NCI-H69 (cell line): Measurements from ENCODE around the gene SLC9A6.
"Not testable (repeated sequence)": the region's sequence is repeated elsewhere in the genome, so short reads cannot be mapped to it uniquely, and the experiment has no call there.

Experiments
- DNase-seq: peaks from one replicate; lab custom pipeline; 2025; lab: John Stamatoyannopoulos, UW

The SLC9A6 gene

DNA sequence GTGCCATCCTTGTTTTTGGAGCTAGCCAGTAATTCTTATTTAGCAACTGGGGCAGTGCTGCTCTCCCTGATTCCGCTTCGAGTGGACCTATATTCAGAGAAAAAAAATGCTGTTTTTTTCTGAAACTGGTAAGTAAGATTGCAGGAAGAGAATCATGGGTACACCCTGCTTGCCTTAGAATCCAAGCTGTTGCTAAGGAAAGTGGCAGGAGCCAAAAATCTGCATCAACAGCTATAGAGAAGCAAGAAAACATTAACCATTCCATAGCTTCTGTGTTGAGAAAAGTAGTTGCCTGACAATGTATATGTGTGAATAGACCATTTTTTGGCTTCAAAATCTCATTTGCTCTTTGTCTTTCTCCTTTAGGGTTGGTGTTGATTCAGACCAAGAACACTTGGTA lies 44.5 kb downstream of the SLC9A6 start:
- no peak for DNase-seq

DNA sequence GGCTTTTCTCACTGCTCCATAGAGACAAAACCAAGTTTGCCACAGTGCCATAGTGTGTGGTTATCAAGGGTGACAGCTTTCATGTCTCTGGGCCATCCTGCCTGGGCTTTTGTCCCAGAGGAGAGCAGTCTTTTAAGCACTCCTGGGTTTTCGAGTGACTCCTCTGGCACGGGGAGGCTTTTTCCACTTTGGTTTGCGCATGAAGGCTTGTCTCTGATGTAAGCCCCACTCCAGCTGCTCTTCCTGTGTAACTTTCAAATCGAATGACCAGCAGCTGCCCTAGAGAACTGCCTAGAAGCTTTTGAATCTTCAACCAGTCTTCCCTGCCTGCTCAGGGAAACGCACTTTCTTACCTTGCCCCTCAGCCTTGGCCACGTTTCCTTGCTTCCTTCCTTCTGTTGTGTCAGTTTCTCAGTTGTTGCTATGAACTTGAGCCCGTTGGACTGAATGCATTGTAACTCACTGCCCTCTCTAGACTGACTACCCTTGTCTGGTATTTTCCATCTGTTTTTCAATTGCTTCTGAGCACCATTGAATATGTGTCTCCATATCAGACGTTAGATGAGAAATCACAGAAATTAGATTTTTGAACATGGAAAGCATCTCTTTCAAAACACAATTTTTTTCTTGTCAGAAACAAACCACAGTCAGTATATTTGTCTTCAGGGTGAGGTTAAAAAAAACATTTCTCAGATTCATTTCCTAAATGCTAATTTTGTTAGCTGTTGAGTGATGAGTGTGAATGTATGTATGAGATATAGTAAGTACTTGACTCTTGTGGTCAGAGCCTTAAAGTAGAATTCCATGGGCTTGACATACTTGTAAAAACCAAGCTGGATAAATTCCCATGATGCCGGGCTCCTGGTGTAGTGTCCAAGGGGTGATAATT lies 45.3 kb downstream of the SLC9A6 start:
- DNase-seq = no peak

DNA sequence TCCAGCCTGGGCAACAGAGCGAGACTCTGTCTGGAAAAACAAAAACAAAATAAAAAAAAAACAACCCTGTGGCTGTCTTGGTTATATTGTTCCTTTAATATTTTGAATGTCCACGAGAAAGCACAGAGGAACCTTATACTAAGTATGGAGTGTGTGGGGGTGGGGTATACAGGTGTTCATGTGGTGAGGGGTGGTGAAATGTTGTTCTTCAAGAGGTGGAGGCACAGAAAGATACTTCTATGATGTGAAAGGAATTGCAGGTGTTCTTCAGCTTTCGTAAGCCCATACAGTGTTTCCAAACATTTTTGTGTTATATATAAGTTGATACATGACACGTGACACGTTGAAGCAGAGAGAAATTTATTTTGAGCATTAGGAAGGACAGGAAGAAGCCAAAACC lies 46.4 kb downstream of the SLC9A6 start:
- DNase-seq = no peak

DNA sequence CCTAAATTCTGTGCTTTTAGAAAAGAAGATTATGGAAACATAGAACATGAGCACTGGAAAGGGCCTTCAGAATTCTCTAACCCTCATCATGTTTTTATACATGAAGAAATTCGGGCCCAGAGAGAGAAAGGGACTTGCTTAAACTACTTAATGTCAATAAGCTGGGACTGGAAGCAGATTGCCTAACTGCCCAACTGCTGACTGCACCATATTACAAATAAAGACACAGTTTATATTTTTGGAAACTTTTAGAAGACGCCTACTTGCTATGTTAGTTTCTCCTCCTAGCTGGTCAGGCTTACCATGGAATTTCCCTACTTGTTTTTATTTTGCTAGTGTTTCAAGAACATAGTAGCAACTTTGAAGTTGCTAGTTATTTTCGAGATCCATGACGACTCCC lies 47.1 kb downstream of the SLC9A6 start:
- DNase-seq = no peak

DNA sequence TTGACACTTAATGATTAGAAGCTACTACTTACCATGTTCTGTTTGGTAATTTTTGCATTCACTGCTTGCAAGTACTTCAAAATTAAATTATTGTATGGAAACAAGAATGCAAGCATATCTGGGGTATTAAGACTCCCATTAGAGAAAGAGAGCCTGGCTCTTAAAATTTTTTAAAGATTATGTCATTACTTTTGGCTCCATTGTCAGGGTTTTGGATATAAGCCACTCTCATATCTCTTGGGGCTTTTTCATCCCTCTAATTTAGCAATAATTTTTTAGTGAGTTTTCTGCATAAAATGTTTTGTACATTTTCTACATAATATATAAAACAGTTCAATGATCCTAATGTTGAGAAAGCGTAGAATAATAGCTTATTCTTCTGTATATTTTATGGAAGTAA lies 49.4 kb downstream of the SLC9A6 start:
- DNase-seq = no peak

DNA sequence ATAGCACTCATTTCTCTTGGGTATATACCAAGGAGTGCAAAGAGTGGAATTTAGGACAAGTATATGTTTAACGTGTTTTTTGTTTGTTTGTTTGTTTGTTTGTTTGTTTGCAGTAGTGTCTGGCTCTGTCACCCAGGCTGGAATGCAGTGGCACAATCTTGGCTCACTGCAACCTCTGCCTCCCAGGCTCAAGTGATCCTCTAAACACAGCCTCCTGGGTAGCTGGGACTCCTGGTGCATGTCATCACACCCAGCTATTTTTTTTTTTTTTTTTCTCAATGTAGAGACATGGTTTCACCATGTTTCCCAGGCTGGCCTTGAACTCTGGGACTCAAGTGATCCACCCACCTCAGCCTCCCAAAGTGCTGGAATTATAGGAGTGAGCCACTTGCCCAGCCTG lies 50.4 kb downstream of the SLC9A6 start:
- DNase-seq = no peak

DNA sequence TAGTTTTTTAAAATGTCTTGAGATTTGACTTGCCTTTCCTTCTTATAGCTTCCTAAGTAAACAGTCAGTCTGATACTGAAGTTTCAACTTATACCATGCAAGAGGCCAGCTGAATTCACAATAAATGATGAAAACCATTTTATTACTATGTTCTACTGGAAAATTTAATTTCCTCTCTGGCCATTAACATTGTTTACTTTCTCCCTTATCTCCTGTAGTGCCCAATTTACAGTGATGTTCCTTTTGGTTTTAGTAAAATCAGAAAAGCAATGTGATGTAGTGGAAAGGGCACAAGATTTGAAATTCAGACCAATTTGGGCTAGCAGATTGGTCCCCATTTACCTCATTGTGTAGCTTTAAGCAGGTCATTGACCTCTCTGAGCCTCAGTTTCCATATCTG lies 54.2 kb downstream of the SLC9A6 start:
- DNase-seq = no peak

DNA sequence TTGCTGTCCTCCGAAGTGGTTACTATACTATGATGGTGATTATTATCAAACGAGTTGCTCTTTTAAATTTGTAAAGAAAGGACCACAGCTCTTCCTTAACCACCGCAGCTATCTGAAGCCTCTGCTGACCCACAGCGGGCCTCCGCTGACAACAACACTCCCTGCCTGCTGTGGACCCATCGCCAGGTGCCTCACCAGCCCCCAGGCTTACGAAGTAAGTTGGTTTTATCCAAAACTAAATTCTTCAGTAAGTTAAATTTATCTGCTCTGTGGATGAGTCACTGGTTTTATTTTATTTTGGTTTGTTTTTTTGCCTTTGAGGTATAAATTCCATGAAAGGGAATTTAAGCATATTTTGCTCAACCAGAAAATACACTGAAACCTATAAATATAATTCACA lies 54.7 kb downstream of the SLC9A6 start:
- no peak for DNase-seq

DNA sequence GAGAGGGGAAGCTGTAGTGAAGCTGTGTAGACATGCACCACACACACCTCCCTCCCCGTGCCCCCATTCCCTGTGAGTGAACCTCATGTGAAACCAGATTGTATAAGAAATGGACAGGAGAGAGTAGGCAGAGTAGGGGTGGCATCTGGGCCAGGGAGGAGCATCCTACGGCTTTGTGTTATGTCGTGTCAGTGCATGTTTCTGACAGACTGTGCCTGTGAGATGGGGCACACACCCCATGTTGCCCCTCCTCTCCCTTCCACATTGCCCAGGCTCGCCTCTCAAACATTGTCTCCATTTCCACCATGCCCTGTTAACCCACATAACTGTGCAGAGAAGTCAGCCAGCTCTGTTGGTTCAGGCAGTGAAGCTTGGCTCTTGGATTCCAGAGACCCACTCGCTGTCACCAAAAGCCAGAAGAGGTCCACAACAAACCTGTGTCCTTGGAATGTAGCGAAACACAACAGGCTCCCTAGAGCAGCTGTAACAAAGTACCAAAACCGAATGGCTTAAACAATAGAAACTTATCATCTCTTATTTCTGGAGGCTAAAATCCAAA lies 56.1 kb downstream of the SLC9A6 start:
- no peak for DNase-seq

DNA sequence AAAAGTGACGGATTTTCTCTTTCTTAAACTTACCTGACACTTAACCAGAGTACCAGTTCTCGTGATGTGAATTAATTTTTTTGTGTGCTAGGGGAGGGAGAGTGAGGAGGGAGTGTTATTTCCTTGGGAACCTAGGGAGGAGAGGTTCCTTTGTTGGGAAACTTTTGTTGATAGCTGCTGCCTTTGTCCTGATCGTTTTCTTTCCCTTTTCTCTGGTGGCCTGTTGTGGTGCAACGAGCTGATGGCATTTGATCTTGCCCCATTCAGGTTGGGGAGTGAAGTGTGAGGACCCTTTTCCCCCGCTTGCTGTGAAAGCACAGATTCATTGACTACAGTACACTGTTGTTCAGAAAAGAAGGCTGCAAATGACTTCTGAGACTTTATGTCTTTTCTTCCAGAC lies 59.8 kb downstream of the SLC9A6 start:
- DNase-seq = no peak

DNA sequence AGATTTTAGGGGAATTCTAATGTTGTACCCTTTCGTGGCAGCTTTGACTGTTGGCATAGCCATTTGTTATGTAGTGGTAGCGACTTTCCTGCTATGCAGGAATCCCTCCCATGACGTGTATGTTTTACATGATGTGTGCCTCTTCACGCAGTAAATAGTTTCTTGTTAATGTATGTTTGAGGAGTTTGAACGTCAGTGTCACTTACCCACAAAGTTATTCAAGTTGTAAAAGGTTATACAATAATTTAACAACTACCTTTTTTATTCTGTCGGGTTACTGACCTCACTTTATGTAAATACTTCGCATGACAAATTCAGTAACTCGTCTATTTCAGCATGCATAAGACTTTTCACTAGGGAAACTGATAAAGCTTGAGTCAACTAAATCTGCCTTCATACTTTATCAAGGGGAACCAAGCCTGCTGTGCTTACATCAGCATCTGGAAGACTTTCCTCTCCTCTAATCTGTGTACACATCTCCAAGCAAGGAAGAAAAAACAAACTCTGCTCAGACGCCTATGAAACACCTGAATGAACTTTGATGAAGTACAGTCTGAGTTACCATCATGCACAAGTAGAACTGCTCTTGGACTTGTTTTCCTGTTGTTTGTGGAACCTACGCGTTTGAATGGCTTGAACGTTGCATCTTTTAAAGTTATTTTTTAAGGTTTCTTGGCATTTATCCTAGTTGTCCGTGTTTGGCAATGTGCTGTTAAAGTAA lies 61.2 kb downstream of the SLC9A6 start:
- no peak for DNase-seq

DNA sequence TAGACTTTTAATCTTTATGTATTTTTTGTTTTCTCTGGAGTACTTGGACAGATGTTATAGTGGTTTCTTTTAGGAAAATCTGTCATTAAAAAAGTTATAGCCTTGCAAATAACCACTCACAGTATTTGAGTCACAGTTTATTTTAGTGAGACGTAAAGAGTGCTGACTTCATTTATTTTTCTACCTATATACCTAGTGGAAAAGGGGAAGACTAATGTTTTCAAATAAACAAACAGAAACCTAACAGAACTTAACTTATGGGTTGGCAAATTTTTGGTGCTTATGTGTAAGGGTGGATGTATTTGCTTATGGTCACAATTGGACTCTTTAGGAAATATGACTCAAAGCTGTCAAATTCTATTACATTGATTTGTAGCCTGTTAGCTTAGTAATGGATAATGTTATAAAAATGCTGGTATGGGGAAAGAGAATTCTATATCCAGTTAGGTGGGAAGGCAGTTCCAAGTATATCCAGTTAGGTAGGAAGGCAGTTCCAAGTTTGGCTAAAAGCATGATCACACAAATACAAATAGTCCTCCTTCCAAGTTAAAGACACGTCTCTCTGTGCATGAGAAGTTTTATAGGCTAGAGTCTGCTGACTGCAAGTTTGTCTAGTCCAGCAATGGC lies 61.9 kb downstream of the SLC9A6 start:
- DNase-seq = no peak

DNA sequence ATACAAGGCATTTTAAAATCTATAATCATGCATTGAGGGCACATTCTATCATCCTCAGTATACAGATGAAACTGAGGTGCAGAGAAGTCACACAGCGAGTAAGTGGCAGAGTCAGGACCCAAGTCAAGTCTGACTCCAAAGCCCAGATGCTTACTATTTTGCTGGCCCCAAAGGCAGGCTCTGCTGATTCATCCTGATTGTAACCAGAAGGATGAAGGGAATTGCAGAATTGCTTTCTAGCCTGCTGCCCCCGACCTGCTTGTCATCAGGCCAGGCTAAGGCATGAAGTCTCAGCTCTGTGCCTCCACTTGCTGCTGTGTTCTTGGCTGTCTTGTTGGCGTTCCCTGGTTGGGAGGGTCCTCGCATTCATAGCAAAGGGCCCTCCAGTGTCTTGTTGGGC lies 62.7 kb downstream of the SLC9A6 start:
- DNase-seq = no peak

DNA sequence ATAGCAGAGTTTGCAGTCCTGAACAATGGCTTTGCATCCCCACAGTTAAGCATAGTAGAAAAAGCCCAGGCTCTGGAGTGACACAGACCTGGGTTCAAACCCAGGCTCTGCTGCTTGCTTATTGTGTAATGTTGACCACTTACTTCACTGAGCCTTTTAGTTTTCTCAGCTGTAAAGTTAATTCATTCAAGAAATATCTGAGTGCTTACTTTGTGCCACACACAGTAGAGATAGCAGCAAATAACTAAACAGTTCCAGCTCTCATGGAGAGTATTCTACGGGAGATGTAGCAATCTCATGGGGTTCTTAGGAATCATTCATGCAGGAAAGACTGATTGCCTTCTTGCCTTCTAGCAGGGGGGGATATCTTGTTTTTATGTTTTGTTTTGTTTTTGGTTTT lies 63.2 kb downstream of the SLC9A6 start:
- DNase-seq = no peak

DNA sequence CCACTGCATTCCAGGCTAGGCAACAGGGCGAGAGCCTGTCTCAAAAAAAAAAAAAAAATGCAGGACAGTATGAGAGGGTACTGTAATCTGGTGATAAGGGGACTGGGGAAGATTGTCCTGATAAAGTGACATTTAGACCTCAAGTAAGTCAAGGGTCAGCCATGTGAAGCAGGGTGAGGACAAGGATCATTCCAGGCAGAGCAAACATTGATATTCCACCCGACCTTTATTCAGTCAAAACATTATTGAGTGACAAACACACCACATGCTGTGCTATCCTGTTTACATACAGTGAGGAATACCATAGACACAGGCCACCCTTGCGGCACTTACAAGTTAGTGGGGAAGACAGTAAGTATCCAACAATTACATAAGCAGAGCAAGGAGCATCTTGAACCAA lies 64.4 kb downstream of the SLC9A6 start:
- DNase-seq = no peak

DNA sequence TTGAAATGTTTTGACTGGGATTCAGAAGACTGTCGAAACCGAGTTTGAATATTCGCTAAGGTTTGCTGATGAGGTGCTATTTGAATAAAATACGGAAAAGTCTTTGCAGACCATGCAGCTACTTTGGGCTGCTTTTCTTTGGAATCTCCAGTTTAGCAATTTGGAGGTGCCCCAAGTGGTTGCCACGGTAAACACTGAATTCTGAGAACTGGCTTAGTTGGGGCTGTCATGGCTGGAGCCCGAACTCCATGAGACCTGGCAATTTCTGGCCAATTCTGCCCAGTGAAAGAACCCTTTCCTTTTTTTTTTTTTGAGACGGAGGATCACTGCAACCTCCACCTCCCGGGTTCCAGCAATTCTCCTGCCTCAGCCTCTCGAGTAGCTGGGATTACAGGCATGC lies 65.6 kb downstream of the SLC9A6 start:
- not testable (repeated sequence) for DNase-seq

DNA sequence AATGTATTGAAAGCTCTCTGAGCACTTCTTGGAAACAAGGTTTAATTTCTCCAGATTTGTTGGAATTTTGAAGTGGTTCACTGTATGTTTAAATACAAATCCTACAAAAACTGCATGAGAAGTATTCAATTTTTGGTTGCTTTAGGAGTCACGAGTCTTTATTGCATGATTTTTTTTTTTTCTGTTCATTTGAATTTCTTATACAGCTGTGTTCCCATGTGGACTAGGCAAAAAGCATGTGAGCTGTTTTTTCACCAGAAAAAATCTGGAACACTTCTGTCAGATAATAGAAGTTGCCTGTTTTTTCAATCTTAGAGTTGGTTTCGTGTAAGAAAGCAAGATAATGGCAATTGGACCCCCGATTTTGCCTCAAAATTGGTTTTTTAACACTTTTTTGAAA lies 66.4 kb downstream of the SLC9A6 start:
- no peak for DNase-seq

DNA sequence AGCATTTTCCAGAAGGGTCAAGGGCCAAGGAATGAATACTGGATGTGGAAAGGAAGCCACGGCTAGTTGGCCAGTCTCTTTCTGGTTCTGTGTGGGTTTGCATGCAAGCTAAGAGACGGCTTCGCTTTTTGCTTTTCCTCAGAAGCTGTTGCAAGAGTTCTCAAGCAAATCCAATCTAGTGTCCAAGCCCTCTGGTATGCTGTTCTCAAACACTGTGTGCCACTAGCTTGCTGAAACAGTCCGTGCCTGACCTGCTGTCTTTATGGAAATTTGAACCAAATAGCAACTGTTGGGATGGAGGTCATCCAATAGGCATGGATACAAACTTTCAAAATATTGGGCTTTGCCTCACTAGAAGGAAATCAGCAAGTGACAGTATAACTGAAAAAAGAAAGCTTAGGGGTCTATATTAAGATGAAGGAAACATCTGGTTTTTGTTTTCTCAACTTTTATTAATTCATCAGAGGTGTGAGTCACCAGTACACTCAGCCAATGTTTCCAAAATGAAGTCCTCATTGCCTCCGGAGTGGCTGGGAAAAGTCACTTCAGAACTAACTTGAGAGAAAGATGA lies 70.5 kb downstream of the SLC9A6 start:
- DNase-seq = no peak

DNA sequence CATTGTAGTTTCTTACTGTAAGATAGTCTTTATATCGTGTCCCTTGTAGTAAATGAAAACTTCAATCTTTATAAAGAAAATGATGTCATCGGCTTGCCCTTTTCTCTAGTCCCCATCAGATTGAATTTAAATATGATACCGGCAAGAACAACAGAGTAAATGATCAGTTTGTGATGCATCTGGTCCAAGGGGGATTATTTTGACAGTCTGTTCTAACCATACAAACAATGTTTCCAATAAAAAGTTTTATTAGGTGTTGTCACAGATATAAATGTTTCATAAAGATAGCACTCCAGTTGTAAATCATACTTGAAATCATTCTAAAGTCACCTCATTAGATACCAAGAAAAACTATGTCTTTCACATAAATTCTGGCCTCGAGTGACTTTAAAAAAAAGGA lies 72.3 kb downstream of the SLC9A6 start:
- DNase-seq = no peak

DNA sequence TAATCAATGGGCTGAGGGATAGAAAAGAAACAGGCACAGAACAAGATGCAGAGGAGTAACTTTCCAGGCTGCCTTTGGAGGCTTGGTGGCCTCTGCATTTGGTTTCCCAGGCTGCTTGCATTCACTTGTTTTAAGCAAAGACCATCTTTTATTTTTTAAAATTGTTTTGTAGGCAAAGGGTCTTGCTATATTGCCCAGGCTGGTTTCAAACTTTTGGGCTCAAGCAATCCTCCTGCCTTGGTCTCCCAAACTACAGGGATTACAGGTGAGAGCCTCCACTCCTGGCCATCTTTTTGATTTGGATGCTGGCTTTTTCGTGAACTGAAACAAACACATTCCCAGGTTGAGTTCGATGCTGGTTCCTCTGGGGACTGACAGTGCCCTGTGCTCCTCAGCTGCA lies 74.1 kb downstream of the SLC9A6 start:
- DNase-seq = no peak

DNA sequence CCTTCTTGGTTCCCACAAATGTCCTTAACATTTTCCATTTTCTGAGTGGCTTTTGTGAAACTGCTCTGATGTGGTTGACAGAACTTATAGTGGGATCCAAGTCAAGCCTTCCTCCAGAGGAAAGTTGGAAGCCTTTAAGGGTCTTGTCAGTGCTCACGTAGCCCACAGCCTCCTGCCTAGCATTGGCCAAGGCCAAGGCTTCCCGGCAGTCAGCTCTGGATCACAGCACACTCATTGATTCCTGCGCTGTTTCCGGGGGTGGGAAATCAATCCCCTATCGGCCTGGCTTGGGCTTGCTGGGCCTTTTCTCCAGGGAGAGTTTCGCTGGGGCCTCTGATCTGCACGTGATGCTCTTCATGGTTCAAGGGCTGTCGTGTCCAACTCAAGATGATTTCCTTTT lies 76.1 kb downstream of the SLC9A6 start:
- DNase-seq = no peak

DNA sequence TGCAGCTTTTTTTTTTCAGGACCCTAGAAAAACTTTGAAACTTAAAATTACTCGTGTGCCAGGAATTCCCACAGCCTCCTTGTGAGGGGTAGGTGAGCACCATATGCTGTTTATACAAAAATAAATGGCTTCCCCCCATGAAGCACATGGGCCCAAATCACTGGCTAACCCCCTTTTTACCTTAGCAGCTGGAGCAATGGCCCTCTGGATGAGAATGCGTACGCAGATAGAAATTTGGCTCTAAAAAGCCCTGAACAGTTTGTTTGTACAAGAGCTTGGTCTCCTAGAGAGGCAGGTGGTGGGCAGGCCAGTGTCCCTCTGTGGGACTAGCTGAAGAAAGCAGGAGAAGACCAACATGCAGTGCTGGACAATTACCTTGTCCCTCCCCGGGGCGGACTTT lies 76.5 kb downstream of the SLC9A6 start:
- no peak for DNase-seq
